Inflammatory macrophage (primary cell): ENCODE results near the gene TP53TG3F.
"Not testable (repeated sequence)": the region's sequence is repeated elsewhere in the genome, so short reads cannot be mapped to it uniquely, and the experiment has no call there.

Source experiments
- DNase-seq, 2 donors: peaks; one replicate each; pipeline ENCODE4 v3.0.0-alpha.2; 2020 to 2022
- total RNA-seq, 18 experiments: gene quantifications; one replicate each; lab custom pipeline; 2026; ENCODE audit warnings: mixed read lengths in 6 of 18, inconsistent platforms in 2 of 18; lab: John Stamatoyannopoulos, UW

Gene TP53TG3F, protein sequence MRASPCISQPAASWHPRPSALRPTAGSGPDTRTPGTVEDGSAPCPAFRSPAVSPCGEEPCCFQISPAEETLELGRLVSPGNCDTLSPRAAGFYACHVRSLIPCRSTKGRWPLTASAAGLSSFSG
- 0 reads per million in 18 experiments for total RNA-seq

GRCh38 chr16:33459312-33459711 lies at the start of gene TP53TG3F:
Gene TP53TG3F (plus strand): TSS chr16:33459612. CDS start chr16:33459680, 68 bp downstream.
- not testable (repeated sequence) for DNase-seq

DNA sequence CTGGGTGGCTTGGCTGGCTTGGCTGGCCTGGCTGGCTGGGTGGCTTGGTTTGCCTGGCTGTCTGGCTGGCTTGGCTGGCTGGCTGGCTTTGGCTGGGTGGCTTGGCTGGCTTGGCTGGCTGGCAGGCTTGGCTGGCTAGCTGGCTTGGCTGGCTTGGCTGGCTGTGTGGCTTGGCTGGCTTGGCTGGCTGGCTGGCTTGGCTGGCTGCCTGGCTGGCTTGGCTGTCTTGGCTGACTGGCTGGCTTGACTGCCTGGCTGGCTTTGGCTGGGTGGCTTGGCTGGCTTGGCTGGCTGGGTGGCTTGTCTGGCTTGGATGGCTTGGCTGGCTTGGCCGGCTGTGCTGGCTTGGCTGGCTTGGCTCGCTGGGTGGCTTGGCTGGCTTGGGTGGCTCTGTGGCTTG lies 32.2 kb downstream of the TP53TG3F start:
- DNase-seq: not testable (repeated sequence)

GRCh38 chr16:33507231-33507630 lies 47.8 kb downstream of the TP53TG3F start:
- DNase-seq: not testable (repeated sequence)

- DNase-seq: not testable (repeated sequence)
Observed at GRCh38 chr16:33509070-33509469, 49.7 kb downstream of the TP53TG3F start.

GRCh38 chr16:33509906-33510305 lies 50.5 kb downstream of the TP53TG3F start:
- DNase-seq: not testable (repeated sequence)
